Fibroblast of lung (primary cell): ENCODE results near the gene KIR3DL3. TPM values are rescaled to one million over a fixed set of nuclear protein-coding genes. Genes with fewer than 3 reads are reported as not detected.

Source experiments
- DNase-seq, 2 donors: peaks; one replicate each; pipeline versions ENCODE4 v3.0.0 to v3.0.0-alpha.2; 2010; ENCODE audit warnings: low read depth in 2 of 2
- H2AFZ ChIP-seq: 2 replicates; pipeline ENCODE4 v1.5.1; 2012; ENCODE audit warnings: low read length, control low read depth, inconsistent platforms
- H3K27ac ChIP-seq: 2 replicates; pipeline ENCODE4 v1.5.1; 2011; ENCODE audit warnings: low read length, control low read depth; ENCODE audit not compliant: insufficient read depth
- H3K27me3 ChIP-seq: 2 replicates; pipeline ENCODE4 v1.5.1; 2011; ENCODE audit warnings: mild to moderate bottlenecking, low read length; ENCODE audit not compliant: control insufficient read depth, insufficient read depth
- H3K36me3 ChIP-seq: 2 replicates; pipeline ENCODE4 v1.5.1; 2011; ENCODE audit warnings: low read length; ENCODE audit not compliant: control insufficient read depth, insufficient read depth
- H3K4me1 ChIP-seq: 2 replicates; pipeline ENCODE4 v1.5.1; 2011; ENCODE audit warnings: low read length; ENCODE audit not compliant: control insufficient read depth, insufficient read depth; ENCODE audit errors: extremely low read depth
- H3K4me2 ChIP-seq: 2 replicates; pipeline ENCODE4 v1.5.1; 2011; ENCODE audit warnings: low read length, control low read depth; ENCODE audit not compliant: insufficient read depth; ENCODE audit errors: extremely low read depth
- H3K4me3 ChIP-seq, 4 experiments: fragments of 200-600 bp in 1 of 4; sonication (generic) in 1 of 4; replicated peaks in 1 of 4; 2 replicates each; pipeline ENCODE4 v1.5.1; 2011 to 2016; ENCODE audit warnings: low read length in 4 of 4, low read depth in 3 of 4, mild to moderate bottlenecking in 3 of 4, control low read depth in 2 of 4, inconsistent platforms in 1 of 4, mixed read lengths in 1 of 4; ENCODE audit not compliant: insufficient read depth in 1 of 4; ENCODE audit errors: control extremely low read depth in 1 of 4
- H3K79me2 ChIP-seq: 2 replicates; pipeline ENCODE4 v1.5.1; 2012; ENCODE audit warnings: mild to moderate bottlenecking, low read length, inconsistent platforms; ENCODE audit not compliant: control insufficient read depth, insufficient read depth
- H3K9ac ChIP-seq: 2 replicates; pipeline ENCODE4 v1.5.1; 2011; ENCODE audit warnings: mild to moderate bottlenecking, low read length, control low read depth; ENCODE audit not compliant: insufficient read depth
- H3K9me3 ChIP-seq: 2 replicates; pipeline ENCODE4 v1.5.1; 2012; ENCODE audit warnings: low read depth, low read length; ENCODE audit not compliant: control insufficient read depth, insufficient read depth
- H4K20me1 ChIP-seq: 2 replicates; pipeline ENCODE4 v1.5.1; 2011; ENCODE audit warnings: low read length; ENCODE audit not compliant: control insufficient read depth, insufficient read depth; ENCODE audit errors: extremely low read depth
- CTCF ChIP-seq, 2 donors: IDR thresholded peaks in 1 of 2; conservative IDR thresholded peaks in 1 of 2; 1 replicate in 1 of 2; 2 replicates in 1 of 2; pipeline ENCODE4 v1.5.1; 2011 to 2012; ENCODE audit warnings: low read length in 2 of 2, control low read depth in 1 of 2, inconsistent platforms in 1 of 2, low read depth in 1 of 2, mild to moderate bottlenecking in 1 of 2
- EZH2 ChIP-seq: IDR thresholded peaks from 2 replicates; pipeline ENCODE4 v1.5.1; 2012; ENCODE audit warnings: low read length, control low read depth, mild to moderate bottlenecking; ENCODE audit errors: missing control alignments
- polyA plus RNA-seq, 2 donors: library from polyadenylated mRNA; depleted of rRNA in 1 of 2; stranded (reverse) in 1 of 2; unstranded in 1 of 2; fragments of >200 nt; gene quantifications; 2 replicates each; pipeline ENCODE4 v1.2.1, GENCODE V29; 2011 to 2012; ENCODE audit warnings: missing spikeins in 1 of 2
- total RNA-seq: library from RNA; depleted of rRNA; stranded (reverse); fragments of >200 nt; gene quantifications from 2 replicates; pipeline ENCODE4 v1.2.1, GENCODE V29; 2014

The KIR3DL3 gene
- total and polyA plus RNA-seq, 2 donors (not counting 1 experiment from before 2014, with no cell fraction given), result not detected

DNA sequence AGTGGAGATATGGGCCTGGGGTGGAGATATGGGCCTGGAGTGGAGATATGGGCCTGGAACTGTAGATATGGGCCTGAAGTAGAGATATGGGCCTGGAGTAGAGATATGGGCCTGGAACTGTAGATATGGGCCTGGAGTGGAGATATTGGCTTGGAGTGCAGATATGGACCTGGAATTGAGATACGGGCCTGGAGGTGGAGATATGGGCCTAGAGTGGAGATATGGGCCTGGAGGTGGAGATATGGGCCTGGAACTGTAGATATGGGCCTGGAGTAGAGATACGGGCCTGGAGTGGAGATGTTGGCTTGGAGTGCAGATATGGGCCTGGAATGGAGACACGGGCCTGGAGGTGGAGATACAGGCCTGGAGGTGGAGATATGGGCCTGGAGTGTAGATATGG, 402 bp downstream of the KIR3DL3 start:
- no peaks in the 10 kb centered on the region for H3K79me2 ChIP-seq
- H3K9ac ChIP-seq, result no peak overlapping the region
- H3K27me3 ChIP-seq, result no peaks in the 10 kb centered on the region
- H3K36me3 ChIP-seq, result no peaks in the 10 kb centered on the region
- H3K4me1 ChIP-seq, result no peaks in the 10 kb centered on the region
- no peak overlapping the region for H3K27ac ChIP-seq
- no peaks in the 10 kb centered on the region for H3K9me3 ChIP-seq
- TF ChIP-seq EZH2, result no peak
- TF ChIP-seq CTCF (conservative IDR thresholded peaks at IDR 0.05 in 1 of 2, IDR thresholded peaks at IDR 0.05 in 1 of 2; ENCODE audit: low read depth in 1 of 2, low read length in 2 of 2), result no peak
- H3K4me2 ChIP-seq, result no peak overlapping the region
- DNase-seq, result no peak
- H4K20me1 ChIP-seq, result no peaks in the 10 kb centered on the region
- no peak overlapping the region for H3K4me3 ChIP-seq
- no peak overlapping the region for H2AFZ ChIP-seq

- Histone ChIP-seq H3K79me2 (no peaks in the 10 kb centered on the region), H3K27me3 (no peaks in the 10 kb centered on the region), H4K20me1 (no peaks in the 10 kb centered on the region), H3K9me3 (no peaks in the 10 kb centered on the region), H3K9ac (no peak overlapping the region), H3K4me1 (no peaks in the 10 kb centered on the region), H3K4me3 (no peak overlapping the region), H3K4me2 (no peak overlapping the region), H3K27ac (no peak overlapping the region), H2AFZ (no peak overlapping the region), H3K36me3 (no peaks in the 10 kb centered on the region)
- DNase-seq, result no peak
- no peak for TF ChIP-seq CTCF (conservative IDR thresholded peaks at IDR 0.05 in 1 of 2, IDR thresholded peaks at IDR 0.05 in 1 of 2; ENCODE audit: low read depth in 1 of 2, low read length in 2 of 2)
- no peak for TF ChIP-seq EZH2
These were observed 1.1 kb downstream of the KIR3DL3 start for GRCh38 chr19:54725321-54725720.

GRCh38 chr19:54727562-54727961, 3.3 kb downstream of the KIR3DL3 start:
- Histone ChIP-seq H3K9ac (no peak overlapping the region), H3K9me3 (no peaks in the 10 kb centered on the region), H2AFZ (no peak overlapping the region), H4K20me1 (no peaks in the 10 kb centered on the region), H3K4me2 (no peak overlapping the region), H3K79me2 (no peaks in the 10 kb centered on the region), H3K27ac (no peak overlapping the region), H3K4me1 (no peaks in the 10 kb centered on the region), H3K4me3 (no peak overlapping the region), H3K27me3 (no peaks in the 10 kb centered on the region), H3K36me3 (no peaks in the 10 kb centered on the region)
- DNase-seq, result no peak
- TF ChIP-seq CTCF (conservative IDR thresholded peaks at IDR 0.05 in 1 of 2, IDR thresholded peaks at IDR 0.05 in 1 of 2; ENCODE audit: low read depth in 1 of 2, low read length in 2 of 2), result no peak
- no peak for TF ChIP-seq EZH2
